Placental epithelial cell (primary cell): ENCODE results near the gene SPINK5. TPM values are rescaled to one million over a fixed set of nuclear protein-coding genes. Genes with fewer than 3 reads are reported as not detected.

Source experiments
- total RNA-seq: library from RNA; depleted of rRNA; stranded (reverse); fragments of >200 nt; gene quantifications from 2 replicates; pipeline ENCODE4 v1.2.3, GENCODE V29; 2012

The SPINK5 gene
- total RNA-seq, result not detected in 2 replicates

GRCh38 chr5:148063861-148064260, at the start of gene SPINK5:
SPINK5 (plus strand) TSS chr5:148063980; CDS start chr5:148064045, 65 bp downstream.

GRCh38 chr5:148168246-148168645, 104.5 kb downstream of the SPINK5 start, which contains the start of gene SPINK14:
SPINK14 (plus strand) TSS chr5:148168546; CDS start chr5:148169733, 1,187 bp downstream.

Other genes starting within 250 kb of the SPINK5 start
- not detected in 2 replicates for gene SPINK1, start 232.3 kb upstream of the SPINK5 start, total RNA-seq
- gene SCGB3A2, start 185.3 kb upstream of the SPINK5 start, total RNA-seq, result 1.2 TPM in 1 of 2 replicates, not detected in the other
- gene C5orf46, start 157.4 kb upstream of the SPINK5 start, total RNA-seq, result 9.9 and 22.0 TPM in 2 replicates
- not detected in 2 replicates for gene SPINK14, start 104.6 kb downstream of the SPINK5 start, total RNA-seq
- gene SPINK6, start 139.1 kb downstream of the SPINK5 start, total RNA-seq, result 0.39 TPM in 1 of 2 replicates, not detected in the other
- gene MARCOL, start 174.5 kb downstream of the SPINK5 start, total RNA-seq, result not detected in 2 replicates
- not detected in 2 replicates for gene SPINK13, start 204.8 kb downstream of the SPINK5 start, total RNA-seq
- gene SPINK7, start 248.4 kb downstream of the SPINK5 start, total RNA-seq, result not detected in 2 replicates